Body of pancreas (tissue), 4 donors: ENCODE results near the gene CFI.

Experiments used
- CTCF ChIP-seq, 7 experiments: fragments of 450-650 bp in 4 of 7; fragments of 200-600 bp in 3 of 7; sonication (generic) in 3 of 7; IDR thresholded peaks; one replicate each; pipeline ENCODE4 v1.5.1; 2016 to 2019; ENCODE audit warnings: antibody characterized with exemption in 7 of 7
- POLR2A ChIP-seq, 3 donors: fragments of 450-650 bp; IDR thresholded peaks; one replicate each; pipeline ENCODE4 v1.6.1; 2016; ENCODE audit warnings: antibody characterized with exemption in 3 of 3, mild to moderate bottlenecking in 2 of 3

GRCh38 chr4:109821185-109821584, 19.4 kb upstream of the CFI start:
- TF ChIP-seq CTCF (IDR thresholded peaks at IDR 0.05) (no peak), POLR2A (IDR thresholded peaks at IDR 0.05) (no peak)
